BLaER1 (cell line): ENCODE measurements around the gene NUP214.
A peak's percentile ranks its signal among the peaks of the same experiment; 100 is the strongest.
"Not testable (repeated sequence)": the region's sequence is repeated elsewhere in the genome, so short reads cannot be mapped to it uniquely, and the experiment has no call there.

ENCODE experiments used
- H3K27ac ChIP-seq: shearing (Covaris generic); formaldehyde crosslinking; 2 replicates; pipeline ENCODE4 v1.8.1; 2022
- H3K27me3 ChIP-seq: shearing (Covaris generic); formaldehyde crosslinking; 2 replicates; pipeline ENCODE4 v1.8.1; 2022
- H3K36me3 ChIP-seq: shearing (Covaris generic); formaldehyde crosslinking; 2 replicates; pipeline ENCODE4 v1.8.1; 2022
- H3K4me1 ChIP-seq: shearing (Covaris generic); formaldehyde crosslinking; 2 replicates; pipeline ENCODE4 v1.8.1; 2022
- H3K4me2 ChIP-seq: shearing (Covaris generic); formaldehyde crosslinking; 2 replicates; pipeline ENCODE4 v1.8.1; 2022
- H3K4me3 ChIP-seq: shearing (Covaris generic); formaldehyde crosslinking; 2 replicates; pipeline ENCODE4 v1.8.1; 2022
- H3K9ac ChIP-seq: shearing (Covaris generic); formaldehyde crosslinking; 2 replicates; pipeline ENCODE4 v1.8.1; 2022
- H3K9me3 ChIP-seq: shearing (Covaris generic); formaldehyde crosslinking; 2 replicates; pipeline ENCODE4 v1.8.1; 2022
- H4K20me1 ChIP-seq: shearing (Covaris generic); formaldehyde crosslinking; 2 replicates; pipeline ENCODE4 v1.8.1; 2022
- Cebpa-rat ChIP-seq: shearing (Covaris generic); IDR thresholded peaks from 2 replicates; pipeline ENCODE4 v1.8.1; 2022

NUP214 gene

GRCh38 chr9:131234799-131235479 is 109.6 kb downstream of the NUP214 start:
- no peak overlapping the region for H3K4me3 ChIP-seq
- H3K9ac ChIP-seq = no peak overlapping the region
- H3K9me3 ChIP-seq = no peaks in the 10 kb centered on the region
- peaks cover 58% of the 10 kb centered on the region for H3K4me1 ChIP-seq
- H3K27me3 ChIP-seq = no peaks in the 10 kb centered on the region
- no peak for TF ChIP-seq Cebpa-rat
- peak overlapping the region; percentile 82 for H3K4me2 ChIP-seq
- no peaks in the 10 kb centered on the region for H4K20me1 ChIP-seq
- 0 out of 2 replicates have a peak overlapping the region, but pooled peaks have one; percentile 92 for H3K27ac ChIP-seq
- H3K36me3 ChIP-seq = peaks cover 57% of the 10 kb centered on the region

DNA sequence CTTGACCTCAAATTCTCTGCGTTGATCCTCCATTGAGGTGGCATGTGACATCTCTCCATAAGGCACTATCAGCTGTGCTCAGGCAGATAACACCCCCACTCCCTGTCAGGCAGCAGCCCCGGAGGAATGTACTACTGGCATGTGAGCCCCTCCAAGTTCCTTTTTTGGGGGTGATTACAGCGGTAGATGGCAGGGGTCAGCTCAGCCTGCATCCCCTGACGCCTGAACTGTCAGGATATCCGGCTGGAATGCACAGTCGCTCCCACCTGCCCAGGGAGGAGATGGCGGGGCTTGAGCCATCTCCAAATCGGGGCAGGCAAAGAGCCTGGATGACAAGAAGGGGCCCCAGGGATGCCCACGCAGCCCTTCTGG is 110.1 kb downstream of the NUP214 start:
- Histone ChIP-seq H3K36me3 (peaks cover 51% of the 10 kb centered on the region), H3K4me3 (no peak overlapping the region), H4K20me1 (no peaks in the 10 kb centered on the region), H3K4me2 (peak overlapping the region; percentile 82), H3K4me1 (peaks cover 63% of the 10 kb centered on the region), H3K9me3 (no peaks in the 10 kb centered on the region), H3K27ac (peak overlapping the region; percentile 92), H3K9ac (peak overlapping the region; percentile 9; the same call in 1 of the 2 replicates), H3K27me3 (no peaks in the 10 kb centered on the region)
- TF ChIP-seq Cebpa-rat = no peak

DNA sequence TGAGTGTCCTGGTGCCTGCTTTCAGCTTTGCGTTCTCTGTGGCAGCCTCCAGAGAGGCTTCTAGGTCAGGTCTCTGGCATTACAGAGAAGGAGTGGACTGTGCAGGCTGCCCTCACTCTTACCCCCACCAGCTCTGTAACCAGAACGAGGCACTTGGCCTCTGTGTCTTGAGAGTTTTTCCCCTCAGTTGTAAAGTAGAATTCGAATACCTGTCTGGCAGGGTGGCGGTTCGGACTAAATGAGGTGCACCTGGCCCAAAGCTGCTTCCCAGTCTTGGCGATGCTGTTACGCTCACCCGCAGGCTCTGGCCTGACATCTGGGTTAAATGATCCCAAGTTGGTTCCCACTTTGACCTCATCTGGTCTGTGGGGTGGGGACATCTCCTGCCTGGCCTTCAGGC is 110.8 kb downstream of the NUP214 start:
- Histone ChIP-seq H3K4me1 (peaks cover 70% of the 10 kb centered on the region), H3K36me3 (peaks cover 44% of the 10 kb centered on the region), H3K9ac (peak overlapping the region; percentile 52; the same call in 1 of the 2 replicates), H3K4me2 (peak overlapping the region; percentile 82), H3K4me3 (no peak overlapping the region), H4K20me1 (no peaks in the 10 kb centered on the region), H3K27me3 (no peaks in the 10 kb centered on the region), H3K9me3 (no peaks in the 10 kb centered on the region), H3K27ac (peak overlapping the region; percentile 92)
- no peak for TF ChIP-seq Cebpa-rat

- no peak for TF ChIP-seq Cebpa-rat
- Histone ChIP-seq H3K27me3 (no peaks in the 10 kb centered on the region), H4K20me1 (no peaks in the 10 kb centered on the region), H3K4me2 (peak overlapping the region; percentile 82), H3K4me3 (no peak overlapping the region), H3K9ac (peak overlapping the region; percentile 52; the same call in 1 of the 2 replicates), H3K4me1 (peaks cover 76% of the 10 kb centered on the region), H3K9me3 (no peaks in the 10 kb centered on the region), H3K27ac (peak overlapping the region; percentile 92), H3K36me3 (peaks cover 38% of the 10 kb centered on the region)
Measured at GRCh38 chr9:131236761-131237160, 111.4 kb downstream of the NUP214 start.

GRCh38 chr9:131237291-131237690 is 111.9 kb downstream of the NUP214 start:
- Histone ChIP-seq H3K9me3 (peaks cover 1% of the 10 kb centered on the region; the same call in 1 of the 2 replicates), H3K9ac (peak overlapping the region; percentile 78), H3K4me2 (peak overlapping the region; percentile 82), H3K36me3 (peaks cover 33% of the 10 kb centered on the region), H3K4me1 (peaks cover 77% of the 10 kb centered on the region), H4K20me1 (no peaks in the 10 kb centered on the region), H3K4me3 (peak overlapping the region; percentile 48), H3K27ac (peak overlapping the region; percentile 92), H3K27me3 (no peaks in the 10 kb centered on the region)
- TF ChIP-seq Cebpa-rat = no peak

DNA sequence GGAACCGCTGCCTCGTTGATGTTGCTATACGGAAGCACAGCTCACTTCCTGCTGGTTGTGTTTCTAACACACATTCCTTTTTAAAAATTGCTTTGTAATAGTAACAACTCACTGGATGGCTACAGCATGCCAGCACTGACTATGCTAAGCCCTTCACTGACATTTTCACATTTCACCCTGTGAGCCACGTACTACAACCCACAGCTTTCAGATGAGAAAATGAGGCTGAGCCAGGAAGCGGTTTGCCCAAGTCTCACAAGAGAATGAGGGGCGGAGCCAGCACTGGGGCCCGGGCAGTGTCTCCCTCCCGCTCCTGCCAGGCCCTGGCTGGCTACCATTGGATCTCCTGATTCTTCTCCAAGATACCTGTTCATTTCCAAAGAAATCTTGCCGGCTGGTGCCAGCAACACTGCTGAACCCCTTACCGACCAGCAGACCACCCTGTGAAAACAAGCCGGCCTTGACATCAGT is 112.6 kb downstream of the NUP214 start:
- H3K4me2 ChIP-seq = peak overlapping the region; percentile 82
- H3K4me3 ChIP-seq = peak overlapping the region; percentile 48
- no peaks in the 10 kb centered on the region for H4K20me1 ChIP-seq
- H3K36me3 ChIP-seq = peaks cover 26% of the 10 kb centered on the region
- H3K9me3 ChIP-seq = peaks cover 8% of the 10 kb centered on the region; the same call in 1 of the 2 replicates
- H3K4me1 ChIP-seq = peaks cover 77% of the 10 kb centered on the region
- no peak for TF ChIP-seq Cebpa-rat
- H3K27me3 ChIP-seq = no peaks in the 10 kb centered on the region
- peak overlapping the region; percentile 92 for H3K27ac ChIP-seq
- H3K9ac ChIP-seq = peak overlapping the region; percentile 78

- no peak for TF ChIP-seq Cebpa-rat
- Histone ChIP-seq H3K27me3 (no peaks in the 10 kb centered on the region), H4K20me1 (no peaks in the 10 kb centered on the region), H3K4me2 (peak overlapping the region; percentile 82), H3K4me1 (peaks cover 77% of the 10 kb centered on the region), H3K36me3 (peaks cover 21% of the 10 kb centered on the region), H3K4me3 (peak overlapping the region; percentile 48), H3K9me3 (peaks cover 13% of the 10 kb centered on the region; the same call in 1 of the 2 replicates), H3K9ac (peak overlapping the region; percentile 78), H3K27ac (peak overlapping the region; percentile 92)
Measured at GRCh38 chr9:131238402-131239021, 113.1 kb downstream of the NUP214 start.

DNA sequence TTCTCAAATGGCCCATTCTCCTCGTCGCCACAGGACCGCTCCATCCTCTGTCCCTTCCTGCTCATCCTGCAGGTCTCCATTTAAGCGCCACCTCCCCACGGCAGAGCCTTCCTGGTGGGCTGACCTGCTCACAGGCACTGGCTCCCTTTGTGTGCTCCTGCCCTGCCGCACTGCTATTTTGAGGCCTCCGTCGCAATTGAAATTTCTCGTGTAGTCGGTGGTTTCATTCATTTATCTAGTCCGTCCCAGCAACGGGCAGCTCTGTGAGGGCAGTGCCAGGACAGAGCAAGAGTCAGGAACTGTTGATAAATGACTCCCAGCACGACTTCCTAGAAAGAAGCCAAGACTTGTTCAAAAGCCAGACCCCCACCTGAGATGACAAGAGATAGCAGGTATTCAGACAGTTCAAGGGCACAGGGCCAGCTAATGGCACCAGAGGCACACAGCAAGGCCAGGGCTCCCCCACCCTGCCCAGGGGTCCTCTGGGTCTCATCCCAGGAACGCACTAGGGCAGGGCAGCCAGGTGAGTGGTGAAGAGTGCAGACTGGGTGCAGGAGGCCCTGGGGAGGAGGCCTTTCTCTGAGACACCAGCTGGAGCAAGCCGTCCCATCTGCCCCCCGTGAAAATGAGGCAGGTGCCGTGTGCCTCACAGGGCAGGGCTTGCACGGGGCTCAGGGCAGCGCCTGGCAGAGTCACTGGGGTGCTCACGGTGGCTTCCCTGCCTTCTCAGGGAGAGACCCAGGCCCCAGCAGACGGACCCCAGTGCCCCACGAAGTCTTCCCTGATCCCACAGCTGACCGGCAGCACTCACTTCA is 114.0 kb downstream of the NUP214 start:
- Histone ChIP-seq H3K4me2 (peak overlapping the region; percentile 82), H4K20me1 (no peaks in the 10 kb centered on the region), H3K27ac (peak overlapping the region; percentile 92), H3K4me1 (peaks cover 72% of the 10 kb centered on the region), H3K4me3 (peak overlapping the region; percentile 48; the same call in 1 of the 2 replicates), H3K27me3 (no peaks in the 10 kb centered on the region), H3K9ac (peak overlapping the region; percentile 78), H3K9me3 (peaks cover 14% of the 10 kb centered on the region; the same call in 1 of the 2 replicates), H3K36me3 (peaks cover 12% of the 10 kb centered on the region)
- no peak for TF ChIP-seq Cebpa-rat

DNA sequence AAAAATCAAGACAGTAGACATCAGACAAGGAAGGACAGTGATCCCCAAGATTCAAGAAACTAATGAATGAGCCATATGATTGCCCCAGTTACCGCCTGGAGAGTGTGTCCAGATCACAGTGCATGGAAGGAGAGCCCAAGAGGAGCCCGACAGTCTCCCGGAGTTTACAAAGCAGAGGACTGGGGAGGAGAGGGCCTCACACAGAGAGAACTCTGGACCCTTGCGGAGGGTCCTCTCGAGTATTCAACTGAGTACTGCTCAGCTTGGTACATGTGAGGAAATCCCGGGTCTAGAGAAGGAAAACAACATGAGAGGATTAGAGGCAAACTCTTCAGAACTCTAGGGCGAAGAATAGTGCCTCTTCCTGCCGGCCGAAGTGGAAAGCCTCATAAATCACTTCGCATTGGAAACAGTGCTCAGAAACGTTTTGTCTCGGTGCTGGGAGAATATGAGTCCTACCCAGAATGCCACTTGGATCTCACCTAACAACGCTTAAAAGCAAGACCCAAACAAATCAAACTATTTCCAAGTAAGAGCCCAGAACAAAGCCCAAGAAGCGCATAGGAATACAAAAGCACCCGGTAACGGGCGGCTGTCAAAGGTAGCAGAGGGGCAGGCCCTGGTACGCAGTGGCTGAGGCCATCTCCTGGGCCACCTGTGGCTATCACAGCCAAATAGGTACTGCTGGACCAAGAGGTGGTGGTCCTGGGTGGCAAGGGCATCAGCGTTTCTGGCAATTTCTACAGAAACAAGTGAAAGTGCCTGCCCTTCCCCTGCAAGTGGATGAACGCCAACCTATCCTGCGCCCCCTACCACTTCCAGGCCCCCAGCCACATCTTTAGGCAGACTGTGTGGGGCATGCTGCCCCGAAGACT is 114.9 kb downstream of the NUP214 start:
- TF ChIP-seq Cebpa-rat = no peak
- Histone ChIP-seq H3K27me3 (no peaks in the 10 kb centered on the region), H4K20me1 (no peaks in the 10 kb centered on the region), H3K4me2 (peak overlapping the region; percentile 82), H3K4me3 (no peak overlapping the region), H3K27ac (peak overlapping the region; percentile 92), H3K4me1 (peaks cover 62% of the 10 kb centered on the region), H3K9ac (peak overlapping the region; percentile 78), H3K9me3 (peaks cover 14% of the 10 kb centered on the region; the same call in 1 of the 2 replicates), H3K36me3 (peaks cover 3% of the 10 kb centered on the region)

- not testable (repeated sequence) for H3K4me3 ChIP-seq, H4K20me1 ChIP-seq, H3K27ac ChIP-seq, H3K4me2 ChIP-seq, H3K36me3 ChIP-seq, H3K9ac ChIP-seq, H3K27me3 ChIP-seq
- Histone ChIP-seq H3K4me1 (peaks cover 27% of the 10 kb centered on the region), H3K9me3 (peaks cover 14% of the 10 kb centered on the region; the same call in 1 of the 2 replicates)
Measured at GRCh38 chr9:131244331-131244730, 118.9 kb downstream of the NUP214 start.
